Glutamatergic neuron (in vitro differentiated cells): Measurements from ENCODE around the gene SETD3. TPM values are rescaled to one million over a fixed set of nuclear protein-coding genes. Genes with fewer than 3 reads are reported as not detected.
A peak's percentile ranks its signal among the peaks of the same experiment; 100 is the strongest.
"Not testable (repeated sequence)": the region's sequence is repeated elsewhere in the genome, so short reads cannot be mapped to it uniquely, and the experiment has no call there.

Experiments
- DNase-seq: peaks from one replicate; pipeline ENCODE4 v3.0.0; 2022
- H3K27ac Mint-ChIP-seq: one replicate; pipeline ENCODE4 v1.8.0; 2020; ENCODE audit warnings: mild to moderate bottlenecking, mixed read lengths, inconsistent platforms; ENCODE audit not compliant: unreplicated experiment
- H3K27me3 Mint-ChIP-seq: one replicate; pipeline ENCODE4 v1.8.0; 2020; ENCODE audit warnings: mild to moderate bottlenecking, moderate library complexity, mixed read lengths, inconsistent platforms; ENCODE audit not compliant: unreplicated experiment
- H3K36me3 Mint-ChIP-seq: one replicate; pipeline ENCODE4 v1.8.0; 2020; ENCODE audit warnings: mild to moderate bottlenecking, mixed read lengths, inconsistent platforms; ENCODE audit not compliant: unreplicated experiment
- H3K4me1 Mint-ChIP-seq: one replicate; pipeline ENCODE4 v1.8.0; 2020; ENCODE audit warnings: mild to moderate bottlenecking, low read depth, mixed read lengths, inconsistent platforms; ENCODE audit not compliant: unreplicated experiment
- H3K4me3 Mint-ChIP-seq: one replicate; pipeline ENCODE4 v1.8.0; 2020; ENCODE audit warnings: mild to moderate bottlenecking, mixed read lengths, inconsistent platforms; ENCODE audit not compliant: unreplicated experiment
- H3K9me3 Mint-ChIP-seq: one replicate; pipeline ENCODE4 v1.8.0; 2020; ENCODE audit warnings: mild to moderate bottlenecking, moderate library complexity, mixed read lengths, inconsistent platforms; ENCODE audit not compliant: unreplicated experiment
- total RNA-seq: library from RNA; stranded (reverse); fragmentation: NEBNext Ultra II Directional; extraction: Animal tissue kit (Norgen Biotek cat#: 25700); gene quantifications from one replicate; pipeline ENCODE4 v1.2.1, GENCODE V29; 2021; ENCODE audit not compliant: unreplicated experiment
- TF ChIP-seq, protein P1 (sequence below): fragments of 200-600 bp; sonication (generic); IDR thresholded peaks from one replicate; pipeline ENCODE4 v1.5.0; 2021; ENCODE audit not compliant: partially characterized antibody, unreplicated experiment

The SETD3 gene
- total RNA-seq, 1 donor from 2014 or later = 46.2 TPM

DNA sequence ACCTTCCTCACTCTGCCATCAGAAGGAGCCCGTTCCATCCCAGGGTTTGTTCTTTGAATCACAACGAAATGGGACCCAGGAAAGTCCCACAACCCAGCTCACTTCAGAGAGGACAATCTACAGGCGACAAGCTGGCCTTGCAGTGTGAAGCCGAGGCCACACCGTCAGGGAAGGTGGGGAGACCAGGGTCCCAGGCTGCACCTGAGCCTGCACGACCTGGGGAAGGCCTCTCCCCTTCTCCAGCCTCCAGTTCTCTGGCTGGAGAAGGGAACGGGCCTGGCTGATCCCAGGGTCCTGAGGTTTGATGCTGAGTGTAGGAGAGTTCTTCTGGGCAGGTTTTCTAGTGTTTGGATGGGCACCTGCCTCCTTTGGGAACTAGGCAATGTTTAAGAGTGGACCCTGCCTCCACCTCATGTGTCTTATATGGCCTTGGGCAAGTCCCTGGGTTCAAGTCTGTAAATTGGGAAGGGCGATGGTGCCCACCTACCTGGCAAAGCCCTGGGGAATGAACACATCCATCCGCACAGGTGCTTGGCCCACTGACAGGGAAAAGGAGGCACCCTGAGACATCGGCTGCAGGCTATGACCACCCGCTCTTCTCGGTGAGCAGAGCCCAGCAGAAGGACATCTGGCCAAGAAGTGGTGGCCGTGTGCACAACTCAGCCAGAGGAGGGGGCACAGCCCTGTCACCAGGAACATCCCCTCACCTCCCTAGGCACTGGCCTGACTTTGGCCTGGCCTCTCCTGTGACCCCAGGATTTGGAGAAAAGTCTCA, 130.8 kb downstream of the SETD3 start:
- H3K4me1 Mint-ChIP-seq = peaks cover 3% of the 10 kb centered on the region
- peaks cover 11% of the 10 kb centered on the region for H3K9me3 Mint-ChIP-seq
- TF ChIP-seq, protein P1, sequence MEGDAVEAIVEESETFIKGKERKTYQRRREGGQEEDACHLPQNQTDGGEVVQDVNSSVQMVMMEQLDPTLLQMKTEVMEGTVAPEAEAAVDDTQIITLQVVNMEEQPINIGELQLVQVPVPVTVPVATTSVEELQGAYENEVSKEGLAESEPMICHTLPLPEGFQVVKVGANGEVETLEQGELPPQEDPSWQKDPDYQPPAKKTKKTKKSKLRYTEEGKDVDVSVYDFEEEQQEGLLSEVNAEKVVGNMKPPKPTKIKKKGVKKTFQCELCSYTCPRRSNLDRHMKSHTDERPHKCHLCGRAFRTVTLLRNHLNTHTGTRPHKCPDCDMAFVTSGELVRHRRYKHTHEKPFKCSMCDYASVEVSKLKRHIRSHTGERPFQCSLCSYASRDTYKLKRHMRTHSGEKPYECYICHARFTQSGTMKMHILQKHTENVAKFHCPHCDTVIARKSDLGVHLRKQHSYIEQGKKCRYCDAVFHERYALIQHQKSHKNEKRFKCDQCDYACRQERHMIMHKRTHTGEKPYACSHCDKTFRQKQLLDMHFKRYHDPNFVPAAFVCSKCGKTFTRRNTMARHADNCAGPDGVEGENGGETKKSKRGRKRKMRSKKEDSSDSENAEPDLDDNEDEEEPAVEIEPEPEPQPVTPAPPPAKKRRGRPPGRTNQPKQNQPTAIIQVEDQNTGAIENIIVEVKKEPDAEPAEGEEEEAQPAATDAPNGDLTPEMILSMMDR = no peak
- peaks cover 7% of the 10 kb centered on the region for H3K27me3 Mint-ChIP-seq
- no peak for DNase-seq
- H3K27ac Mint-ChIP-seq = no peak overlapping the region
- H3K36me3 Mint-ChIP-seq = peaks cover 5% of the 10 kb centered on the region
- H3K4me3 Mint-ChIP-seq = peak overlapping the region; percentile 20

DNA sequence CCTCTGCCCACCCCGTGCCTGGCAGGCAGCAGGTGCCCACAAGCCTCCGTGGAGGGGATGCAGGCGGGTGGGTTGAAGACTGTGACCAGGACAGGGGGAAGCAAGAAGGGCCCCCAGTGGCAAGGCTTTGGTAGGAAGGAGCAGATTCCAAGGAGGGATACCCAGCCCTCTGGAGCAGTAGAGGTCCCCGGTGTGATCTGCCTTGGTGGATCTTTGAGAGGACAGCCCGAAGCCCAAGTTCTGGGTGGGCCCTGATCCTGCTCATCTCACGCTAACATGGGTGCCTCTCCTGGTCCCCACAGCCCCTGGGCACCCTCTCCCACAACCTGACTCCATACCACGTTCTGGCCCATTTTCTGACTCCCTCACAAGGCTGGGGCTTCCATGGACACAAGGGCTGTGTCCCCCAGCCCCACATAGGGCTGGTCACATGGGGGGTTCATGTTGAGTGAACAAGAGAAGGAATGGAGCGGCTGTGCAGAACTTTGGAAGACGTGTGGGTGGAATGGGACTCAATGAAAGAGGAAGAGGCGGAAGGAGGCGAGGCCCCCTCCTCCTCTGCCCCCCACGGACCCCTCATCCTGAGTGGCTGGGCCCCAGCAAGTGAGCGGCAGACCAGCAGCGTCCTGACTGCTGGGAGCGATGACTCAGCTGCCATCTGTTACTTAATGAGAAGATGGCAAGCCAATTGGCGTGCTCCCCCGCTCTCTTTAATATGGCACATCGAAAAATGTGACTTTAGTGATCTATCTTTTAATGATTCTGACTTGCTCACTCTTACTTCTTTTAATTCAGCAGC, 131.6 kb downstream of the SETD3 start:
- peaks cover 8% of the 10 kb centered on the region for H3K27me3 Mint-ChIP-seq
- H3K36me3 Mint-ChIP-seq = peaks cover 5% of the 10 kb centered on the region
- H3K9me3 Mint-ChIP-seq = peaks cover 13% of the 10 kb centered on the region
- peaks cover 3% of the 10 kb centered on the region for H3K4me1 Mint-ChIP-seq
- H3K27ac Mint-ChIP-seq = no peak overlapping the region
- H3K4me3 Mint-ChIP-seq = peak overlapping the region; percentile 20
- DNase-seq = no peak
- TF ChIP-seq, protein P1 = no peak

DNA sequence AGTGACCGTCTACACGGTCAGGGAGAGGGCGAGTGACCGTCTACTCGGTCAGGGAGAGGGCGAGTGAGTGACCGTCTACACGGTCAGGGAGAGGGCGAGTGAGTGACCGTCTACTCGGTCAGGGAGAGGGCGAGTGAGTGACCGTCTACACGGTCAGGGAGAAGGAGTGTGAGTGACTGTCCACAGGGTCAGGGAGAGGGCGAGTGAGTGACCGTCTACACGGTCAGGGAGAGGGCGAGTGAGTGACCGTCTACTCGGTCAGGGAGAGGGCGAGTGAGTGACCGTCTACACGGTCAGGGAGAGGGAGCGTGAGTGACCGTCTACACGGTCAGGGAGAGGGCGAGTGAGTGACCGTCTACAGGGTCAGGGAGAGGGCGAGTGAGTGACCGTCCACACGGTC, 132.4 kb downstream of the SETD3 start:
- DNase-seq, H3K4me3 Mint-ChIP-seq, H3K27ac Mint-ChIP-seq, H3K27me3 Mint-ChIP-seq, H3K36me3 Mint-ChIP-seq, H3K4me1 Mint-ChIP-seq: not testable (repeated sequence)
- peaks cover 13% of the 10 kb centered on the region for H3K9me3 Mint-ChIP-seq

Other genes with a start within 250 kb of the SETD3 start
- 2.6 TPM for gene BCL11B, start 208.7 kb downstream of the SETD3 start, total RNA-seq
- gene CCNK, start 550 bp upstream of the SETD3 start, total RNA-seq = 47.2 TPM
- gene CCDC85C, start 123.3 kb upstream of the SETD3 start, total RNA-seq = 32.3 TPM
- gene HHIPL1, start 164.3 kb upstream of the SETD3 start, total RNA-seq = 0.47 TPM
- gene CYP46A1, start 203.4 kb upstream of the SETD3 start, total RNA-seq = 2.1 TPM